Measurements from ENCODE around the gene KCNQ2. TPM values are rescaled to one million over a fixed set of nuclear protein-coding genes. Genes with fewer than 3 reads are reported as not detected.

Gene KCNQ2
- total RNA-seq, 1 donor from 2014 or later, result 11.5 TPM

GRCh38 chr20:63452341-63452740, 20.1 kb downstream of the KCNQ2 start:
- Histone ChIP-seq H3K4me1 (ENCODE audit: insufficient read depth, low read length) (no peaks in the 10 kb centered on the region), H3K4me2 (ENCODE audit: low read length) (no peak overlapping the region), H3K9me3 (ENCODE audit: insufficient read depth, low read depth, low read length) (no peaks in the 10 kb centered on the region), H3K9ac (ENCODE audit: low read length) (no peak overlapping the region), H3K36me3 (ENCODE audit: insufficient read depth, low read length) (no peaks in the 10 kb centered on the region), H3K79me2 (ENCODE audit: insufficient read depth, low read length) (no peaks in the 10 kb centered on the region), H2AFZ (ENCODE audit: low read depth, low read length) (no peak overlapping the region), H3K27ac (ENCODE audit: low read depth, low read length) (no peak overlapping the region), H3K27me3 (ENCODE audit: insufficient read depth, low read length) (peaks cover 13% of the 10 kb centered on the region), H4K20me1 (ENCODE audit: insufficient read depth, low read length) (no peaks in the 10 kb centered on the region), H3K4me3 (ENCODE audit: insufficient read depth, low read depth, low read length) (no peak overlapping the region)
- no peaks in the 10 kb centered on the region for H3K4me1 Mint-ChIP-seq (ENCODE audit: low read depth, unreplicated experiment)
- no peak overlapping the region for H3K27ac Mint-ChIP-seq (ENCODE audit: unreplicated experiment)
- H3K27me3 Mint-ChIP-seq (ENCODE audit: low read depth, unreplicated experiment), result peaks cover 20% of the 10 kb centered on the region
- FAIRE-seq, result no peak
- no peaks in the 10 kb centered on the region for H3K9me3 Mint-ChIP-seq (ENCODE audit: unreplicated experiment)
- no peak overlapping the region for H3K4me3 Mint-ChIP-seq (ENCODE audit: unreplicated experiment)
- TF ChIP-seq EZH2 (IDR thresholded peaks at IDR 0.05; ENCODE audit: insufficient read depth, low read length) (no peak), CTCF (IDR thresholded peaks at IDR 0.05; ENCODE audit: insufficient read depth, low read depth, low read length) (no peak)
- DNase-seq (ENCODE audit: low read depth), result no peak
- H3K36me3 Mint-ChIP-seq (ENCODE audit: low read depth, unreplicated experiment), result no peaks in the 10 kb centered on the region

GRCh38 chr20:63451821-63452220, 20.6 kb downstream of the KCNQ2 start:
- Mint-ChIP-seq H3K9me3 (ENCODE audit: unreplicated experiment) (no peaks in the 10 kb centered on the region), H3K4me3 (ENCODE audit: unreplicated experiment) (no peak overlapping the region), H3K27ac (ENCODE audit: unreplicated experiment) (no peak overlapping the region), H3K27me3 (ENCODE audit: low read depth, unreplicated experiment) (peaks cover 24% of the 10 kb centered on the region), H3K4me1 (ENCODE audit: low read depth, unreplicated experiment) (no peaks in the 10 kb centered on the region), H3K36me3 (ENCODE audit: low read depth, unreplicated experiment) (no peaks in the 10 kb centered on the region)
- TF ChIP-seq CTCF (IDR thresholded peaks at IDR 0.05; ENCODE audit: insufficient read depth, low read depth, low read length), result no peak
- TF ChIP-seq EZH2 (IDR thresholded peaks at IDR 0.05; ENCODE audit: insufficient read depth, low read length), result no peak
- no peak for FAIRE-seq
- H4K20me1 ChIP-seq (ENCODE audit: insufficient read depth, low read length), result no peaks in the 10 kb centered on the region
- no peak overlapping the region for H3K27ac ChIP-seq (ENCODE audit: low read depth, low read length)
- H3K4me3 ChIP-seq (ENCODE audit: insufficient read depth, low read depth, low read length), result no peak overlapping the region
- no peaks in the 10 kb centered on the region for H3K36me3 ChIP-seq (ENCODE audit: insufficient read depth, low read length)
- DNase-seq (ENCODE audit: low read depth), result no peak
- no peak overlapping the region for H3K9ac ChIP-seq (ENCODE audit: low read length)
- no peak overlapping the region for H2AFZ ChIP-seq (ENCODE audit: low read depth, low read length)
- peaks cover 15% of the 10 kb centered on the region for H3K27me3 ChIP-seq (ENCODE audit: insufficient read depth, low read length)
- H3K4me1 ChIP-seq (ENCODE audit: insufficient read depth, low read length), result no peaks in the 10 kb centered on the region
- no peak overlapping the region for H3K4me2 ChIP-seq (ENCODE audit: low read length)
- H3K9me3 ChIP-seq (ENCODE audit: insufficient read depth, low read depth, low read length), result no peaks in the 10 kb centered on the region
- no peaks in the 10 kb centered on the region for H3K79me2 ChIP-seq (ENCODE audit: insufficient read depth, low read length)

DNA sequence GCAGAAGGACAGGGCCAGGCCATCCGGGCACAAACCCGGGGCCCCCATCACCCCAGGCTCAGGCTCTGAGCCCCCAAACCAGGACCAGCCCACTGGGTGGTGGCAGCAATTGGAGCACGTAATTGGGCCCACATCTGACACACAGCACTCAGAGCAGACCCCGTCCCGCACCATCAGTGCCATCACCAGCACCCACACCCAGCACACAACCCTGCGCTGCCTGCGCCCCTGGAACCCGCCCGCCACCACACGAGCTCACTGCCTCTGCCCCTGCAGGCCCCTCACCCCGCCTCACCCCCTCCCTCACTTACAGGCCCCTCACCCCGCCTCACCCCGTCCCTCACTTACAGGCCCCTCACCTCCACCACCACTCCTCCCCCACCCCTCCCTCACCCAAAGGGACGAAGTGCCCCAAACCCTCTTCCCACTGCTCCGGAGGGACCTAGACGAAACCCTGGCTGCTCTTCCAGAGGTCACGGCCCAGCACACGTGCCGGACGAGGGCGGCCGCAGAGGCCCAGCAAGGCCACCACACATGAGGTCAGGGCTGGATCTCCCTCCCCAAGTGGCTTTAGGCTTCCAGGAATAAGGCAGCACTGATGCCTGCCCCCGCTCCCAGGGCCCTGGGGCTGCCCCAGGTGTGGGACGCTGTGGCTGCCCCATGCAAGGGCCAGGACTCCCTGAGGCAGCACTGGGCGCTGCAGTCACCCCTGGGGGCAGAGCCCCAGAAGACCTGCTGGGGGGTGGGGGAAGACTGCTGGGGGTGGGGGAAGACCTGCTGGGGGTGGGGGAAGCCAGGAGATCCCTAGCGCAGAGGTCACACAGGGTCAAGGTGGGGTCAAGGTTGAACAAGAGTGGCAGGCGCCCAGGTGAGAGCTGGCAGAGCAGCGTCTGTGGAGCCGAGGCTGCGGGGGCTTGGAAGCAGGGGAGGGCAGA, 22.4 kb downstream of the KCNQ2 start:
- no peaks in the 10 kb centered on the region for H3K79me2 ChIP-seq (ENCODE audit: insufficient read depth, low read length)
- no peak overlapping the region for H3K9ac ChIP-seq (ENCODE audit: low read length)
- H3K9me3 ChIP-seq (ENCODE audit: insufficient read depth, low read depth, low read length), result no peaks in the 10 kb centered on the region
- no peak overlapping the region for H3K27ac Mint-ChIP-seq (ENCODE audit: unreplicated experiment)
- no peaks in the 10 kb centered on the region for H3K4me1 Mint-ChIP-seq (ENCODE audit: low read depth, unreplicated experiment)
- no peaks in the 10 kb centered on the region for H4K20me1 ChIP-seq (ENCODE audit: insufficient read depth, low read length)
- H3K9me3 Mint-ChIP-seq (ENCODE audit: unreplicated experiment), result no peaks in the 10 kb centered on the region
- H3K4me3 Mint-ChIP-seq (ENCODE audit: unreplicated experiment), result no peak overlapping the region
- FAIRE-seq, result no peak
- no peaks in the 10 kb centered on the region for H3K36me3 ChIP-seq (ENCODE audit: insufficient read depth, low read length)
- no peak overlapping the region for H3K4me3 ChIP-seq (ENCODE audit: insufficient read depth, low read depth, low read length)
- no peaks in the 10 kb centered on the region for H3K36me3 Mint-ChIP-seq (ENCODE audit: low read depth, unreplicated experiment)
- no peak for TF ChIP-seq CTCF (IDR thresholded peaks at IDR 0.05; ENCODE audit: insufficient read depth, low read depth, low read length)
- TF ChIP-seq EZH2 (IDR thresholded peaks at IDR 0.05; ENCODE audit: insufficient read depth, low read length), result no peak
- peaks cover 13% of the 10 kb centered on the region for H3K27me3 ChIP-seq (ENCODE audit: insufficient read depth, low read length)
- H3K27ac ChIP-seq (ENCODE audit: low read depth, low read length), result no peak overlapping the region
- H3K4me2 ChIP-seq (ENCODE audit: low read length), result no peak overlapping the region
- H2AFZ ChIP-seq (ENCODE audit: low read depth, low read length), result no peak overlapping the region
- no peaks in the 10 kb centered on the region for H3K4me1 ChIP-seq (ENCODE audit: insufficient read depth, low read length)
- DNase-seq (ENCODE audit: low read depth), result no peak
- peaks cover 24% of the 10 kb centered on the region for H3K27me3 Mint-ChIP-seq (ENCODE audit: low read depth, unreplicated experiment)
